ENCODE results near the gene B3GLCT.

B3GLCT gene

GRCh38 chr13:31224963-31225559 lies 25.3 kb downstream of the B3GLCT start:
- no peak for DNase-seq

DNA sequence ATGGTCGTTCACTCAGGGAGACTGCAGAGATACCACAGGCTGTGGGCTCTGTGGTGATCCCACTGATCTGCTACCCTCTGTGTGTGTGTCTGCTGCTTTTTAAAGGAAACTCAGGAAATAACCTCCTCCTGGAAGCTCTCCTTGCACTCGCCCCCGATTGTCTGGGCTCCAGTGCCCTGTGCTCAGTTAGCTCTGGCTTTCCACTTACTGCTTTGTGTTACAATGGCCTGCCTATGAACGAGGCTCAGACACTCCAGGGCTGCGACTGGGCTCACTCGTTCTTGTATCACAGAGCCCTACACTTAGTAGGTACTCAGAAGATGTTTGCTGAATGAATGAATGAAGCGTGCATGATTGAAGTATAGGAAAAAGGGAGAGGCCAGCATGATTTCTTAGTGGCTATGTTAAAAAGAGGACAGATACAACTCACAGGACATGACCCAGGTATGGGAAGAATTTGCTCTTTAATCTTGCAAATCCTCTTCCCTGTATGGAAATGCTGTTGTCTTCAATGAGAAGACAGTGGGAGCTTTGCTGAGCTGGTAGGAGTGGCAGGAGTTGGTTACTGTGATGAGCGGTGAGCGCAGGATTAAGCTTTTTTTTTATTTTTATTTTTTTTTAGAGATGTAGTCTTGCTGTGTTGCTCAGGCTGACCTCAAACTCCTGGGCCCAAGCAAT lies 26.4 kb downstream of the B3GLCT start:
- DNase-seq, result no peak

GRCh38 chr13:31227063-31227462 lies 27.3 kb downstream of the B3GLCT start:
- DNase-seq, result no peak

DNA sequence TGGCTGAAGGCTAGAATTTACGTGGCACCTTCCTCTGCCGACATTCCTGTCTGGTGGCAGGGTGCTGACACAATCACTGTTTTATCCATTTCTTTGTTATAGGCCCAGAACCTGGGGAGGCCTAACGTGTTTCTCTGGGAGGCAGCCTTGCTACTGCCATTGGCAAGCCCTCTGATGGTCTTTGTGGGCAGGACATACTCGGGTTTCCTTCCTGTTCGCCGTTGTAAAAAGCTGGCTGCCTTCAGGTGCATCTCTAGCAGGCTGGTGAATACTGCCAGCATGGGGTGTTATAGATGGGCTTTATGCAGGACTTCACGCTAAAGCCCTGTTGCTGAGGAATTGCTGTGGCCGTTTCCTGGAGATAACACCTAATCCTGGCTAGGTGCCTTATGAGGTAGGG lies 28.1 kb downstream of the B3GLCT start:
- no peak for DNase-seq

- DNase-seq, result no peak
Observed at GRCh38 chr13:31234729-31235128, 35.0 kb downstream of the B3GLCT start.

DNA sequence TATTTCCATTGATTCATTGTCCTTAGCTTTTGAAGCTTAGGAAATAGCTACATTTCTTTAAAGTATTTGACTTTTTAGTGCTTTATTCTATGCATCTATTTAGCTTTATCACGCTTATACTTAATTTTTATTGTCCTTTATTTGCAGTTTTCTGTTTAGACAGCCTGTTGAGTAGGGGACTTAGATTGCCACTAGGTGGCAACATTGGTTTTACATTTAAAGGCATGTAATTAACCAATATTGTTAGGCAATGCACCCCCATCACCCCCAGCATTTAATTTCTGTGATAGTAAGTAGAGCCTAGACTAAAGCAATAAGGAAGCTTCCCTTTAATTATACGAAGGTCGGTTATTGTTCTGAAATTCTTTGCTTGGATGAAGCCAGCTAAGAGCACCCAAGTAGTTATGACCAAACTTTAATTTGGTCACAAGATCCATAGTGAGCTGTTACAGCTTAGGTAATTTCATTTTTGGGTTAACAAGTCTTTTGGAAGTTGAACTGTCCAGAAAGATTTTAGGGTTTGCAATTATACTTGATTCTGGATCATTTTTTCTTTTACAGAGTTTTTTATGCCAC lies 36.5 kb downstream of the B3GLCT start:
- no peak for DNase-seq

DNA sequence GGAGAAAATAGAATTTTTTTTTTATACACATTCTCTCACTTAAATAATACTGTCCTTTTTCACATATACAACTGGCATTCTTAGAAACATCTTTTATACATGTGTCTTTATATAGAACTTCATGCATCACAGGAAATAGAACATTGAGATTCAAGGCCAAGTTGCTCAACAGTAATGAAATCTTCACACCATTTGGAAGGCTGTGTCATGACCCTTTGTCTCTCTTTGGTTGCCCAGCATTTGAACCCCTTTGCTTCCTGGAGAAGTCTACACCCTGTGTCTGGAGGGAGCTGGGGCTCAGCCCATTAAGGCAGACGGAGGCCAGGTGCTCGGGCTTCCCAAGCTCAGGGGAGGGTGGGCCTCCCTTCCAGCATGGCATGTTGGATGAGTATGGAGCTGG lies 41.1 kb downstream of the B3GLCT start:
- DNase-seq, result no peak

DNA sequence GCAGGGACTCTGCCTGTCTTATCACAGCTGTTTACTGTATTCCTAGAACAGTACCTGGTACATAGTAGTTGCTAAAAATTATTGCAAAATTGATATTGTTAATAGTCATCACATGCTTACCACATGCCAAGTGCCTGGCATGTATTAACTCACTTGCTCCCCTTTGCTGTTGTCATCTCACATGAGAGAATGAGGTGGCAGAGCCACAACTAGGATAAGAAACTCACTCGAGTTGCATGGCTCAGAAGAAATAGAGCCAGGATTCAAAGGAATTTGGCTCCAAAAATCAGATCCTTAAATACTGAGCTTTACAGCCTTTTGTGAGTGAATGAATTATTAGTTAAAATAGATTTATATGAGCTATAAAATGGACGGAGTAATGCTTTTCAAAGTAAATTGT lies 42.6 kb downstream of the B3GLCT start:
- DNase-seq, result no peak

- no peak for DNase-seq
Observed at GRCh38 chr13:31242916-31243315, 43.1 kb downstream of the B3GLCT start.

DNA sequence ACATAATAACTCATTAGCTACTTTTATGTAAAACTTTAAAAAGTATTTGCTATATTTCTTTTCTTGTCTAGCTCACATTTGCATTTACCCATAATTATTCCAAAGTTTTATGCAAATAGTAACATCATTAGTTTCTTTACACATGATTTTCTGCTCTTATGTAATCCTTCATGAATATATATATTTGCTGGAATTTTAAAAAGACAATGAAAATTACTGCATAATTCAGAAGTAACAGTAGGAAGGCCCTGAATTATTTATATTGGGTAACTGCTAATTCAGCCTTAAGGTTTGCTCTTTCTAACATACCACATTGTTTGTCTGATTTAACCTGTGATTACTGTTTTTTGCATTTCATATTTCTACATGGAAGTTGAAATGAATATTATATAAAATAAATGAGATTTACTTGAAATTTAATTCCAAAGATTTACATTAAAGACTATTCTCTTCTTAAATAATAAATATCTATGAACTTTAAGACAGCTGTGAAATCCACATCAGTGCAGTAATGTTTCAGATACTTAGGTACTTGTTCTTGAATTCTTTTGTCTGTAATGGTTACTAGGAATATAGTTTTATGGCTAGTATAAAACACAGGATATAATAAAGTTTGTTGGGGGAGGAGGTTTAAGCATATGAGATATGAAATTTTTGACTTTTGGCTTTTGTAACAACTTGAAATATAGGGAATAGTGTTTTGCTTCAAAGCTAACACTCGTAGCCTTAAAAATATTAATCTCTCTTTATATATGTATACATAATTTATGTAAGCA lies 46.0 kb downstream of the B3GLCT start:
- DNase-seq, result no peak

DNA sequence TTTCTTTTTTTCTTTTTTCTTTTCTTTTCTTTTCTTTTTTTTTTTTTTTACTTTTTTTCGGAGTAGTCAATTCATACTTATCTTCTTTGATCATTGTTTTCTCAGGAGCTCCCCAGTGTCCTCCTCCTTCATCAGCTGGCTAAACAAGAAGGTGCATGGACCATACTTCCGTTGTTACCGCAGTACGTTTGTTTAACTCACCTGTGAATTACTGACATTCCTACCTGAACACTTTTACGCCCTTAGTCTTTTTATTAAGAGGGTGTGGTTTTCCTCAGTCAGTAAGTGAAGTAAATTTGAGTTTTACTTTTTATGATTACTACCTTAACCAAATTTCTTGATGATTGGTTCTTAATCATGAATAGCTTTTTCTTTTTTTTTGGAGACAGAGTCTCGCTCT lies 47.1 kb downstream of the B3GLCT start:
- DNase-seq, result no peak

GRCh38 chr13:31248361-31248760 lies 48.6 kb downstream of the B3GLCT start:
- no peak for DNase-seq

DNA sequence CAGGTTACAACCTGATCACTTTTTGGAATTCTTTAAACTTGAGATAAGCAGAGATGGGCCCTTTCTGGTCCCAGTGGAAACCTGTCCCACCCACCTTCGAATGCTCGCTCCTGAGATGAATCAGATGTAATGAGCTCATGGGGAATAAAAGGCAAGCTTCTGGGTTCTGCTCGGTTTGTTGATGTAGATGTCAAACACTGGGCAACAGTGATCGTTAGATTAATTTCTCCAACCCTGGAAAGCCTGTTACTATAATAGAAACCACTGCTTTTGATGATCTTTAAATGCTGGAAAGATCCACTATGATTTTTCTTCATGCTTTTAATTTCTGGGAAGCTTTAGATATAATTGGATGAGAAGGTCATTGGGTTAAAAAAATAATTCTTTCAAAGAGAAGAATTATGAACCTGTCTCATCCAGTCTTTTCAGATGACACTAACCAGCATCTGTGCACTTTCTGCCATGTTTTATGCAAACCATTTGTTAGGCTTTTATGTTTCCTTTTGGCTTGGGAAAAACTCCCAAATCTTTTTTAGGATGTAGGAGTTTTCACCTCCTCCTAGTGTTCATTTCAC lies 49.3 kb downstream of the B3GLCT start:
- DNase-seq, result no peak

DNA sequence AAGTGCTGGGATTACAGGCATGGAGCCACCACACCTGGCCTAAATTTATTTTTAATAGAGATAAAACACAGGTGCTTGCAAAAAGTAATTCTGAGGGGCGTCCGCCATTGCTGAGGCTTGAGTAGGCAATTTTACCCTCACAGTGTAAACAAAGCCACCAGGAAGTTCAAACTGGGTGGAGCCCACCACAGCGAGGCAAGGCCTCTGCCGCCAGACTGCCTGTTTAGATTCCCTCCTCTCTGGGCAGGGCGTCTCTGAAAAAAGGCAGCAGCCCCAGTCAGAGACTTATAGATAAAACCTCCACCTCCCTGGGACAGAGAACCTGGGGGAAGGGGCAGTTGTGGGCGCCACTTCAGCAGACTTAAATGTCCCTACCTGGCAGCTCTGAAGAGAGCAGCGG lies 50.7 kb downstream of the B3GLCT start:
- no peak for DNase-seq

DNA sequence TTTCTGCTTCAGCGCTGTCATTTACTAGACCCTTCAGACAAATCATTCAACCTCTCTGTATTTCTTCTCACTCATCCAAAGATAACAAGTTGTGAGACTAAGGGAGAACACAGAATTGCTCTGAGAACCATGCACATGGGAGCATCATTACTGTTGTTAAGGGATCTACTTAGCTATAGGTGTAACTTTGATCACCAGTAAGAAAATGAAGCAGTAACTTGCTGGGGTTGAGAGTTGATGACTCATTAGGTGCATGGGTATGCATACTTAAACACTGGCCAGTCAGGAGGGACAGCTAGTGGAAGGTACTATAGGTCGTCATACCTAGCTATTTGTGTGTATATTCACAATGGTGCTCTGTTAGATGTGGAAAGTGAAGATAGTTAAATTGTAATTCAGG lies 61.5 kb downstream of the B3GLCT start:
- DNase-seq, result no peak

DNA sequence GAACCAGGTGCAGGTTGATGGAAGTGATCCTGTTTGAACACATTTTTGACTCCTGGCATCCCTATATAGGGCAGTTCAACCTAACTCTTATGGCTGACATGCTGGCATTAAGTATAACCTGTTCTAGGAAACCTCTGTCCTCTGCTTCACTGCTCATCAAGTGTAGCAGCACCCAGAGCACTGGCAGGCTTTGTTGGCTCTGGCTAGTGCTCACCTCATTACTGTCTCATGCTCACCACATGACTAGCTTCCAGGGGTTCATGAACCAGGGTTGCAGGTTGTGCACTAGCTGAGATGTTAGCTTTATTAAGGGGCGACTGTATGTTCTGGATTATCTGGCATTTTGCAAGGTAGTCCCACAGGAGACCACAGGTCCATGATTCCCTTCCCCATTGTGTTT lies 63.6 kb downstream of the B3GLCT start:
- no peak for DNase-seq

DNA sequence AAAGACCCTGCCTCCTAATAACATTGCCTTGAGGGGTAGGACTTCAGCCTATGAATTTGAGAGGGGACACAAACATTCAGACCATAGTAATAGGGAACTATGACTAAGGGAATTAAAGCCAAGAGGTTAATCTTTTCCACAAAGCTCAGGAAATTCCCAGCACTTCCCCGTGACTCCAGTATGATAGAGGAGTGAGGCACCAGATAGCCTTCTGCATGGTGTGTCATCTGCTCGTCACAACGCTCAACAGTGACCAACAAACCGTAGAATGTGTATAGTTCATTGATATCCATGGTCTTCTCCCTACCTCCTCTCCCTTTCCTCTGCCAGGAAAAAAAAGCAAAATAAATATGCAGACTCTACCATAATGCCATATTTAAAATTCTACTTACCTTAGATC lies 64.4 kb downstream of the B3GLCT start:
- no peak for DNase-seq

- no peak for DNase-seq
Observed at GRCh38 chr13:31267126-31267784, 67.5 kb downstream of the B3GLCT start.

GRCh38 chr13:31274390-31274789 lies 74.6 kb downstream of the B3GLCT start:
- DNase-seq, result no peak

DNA sequence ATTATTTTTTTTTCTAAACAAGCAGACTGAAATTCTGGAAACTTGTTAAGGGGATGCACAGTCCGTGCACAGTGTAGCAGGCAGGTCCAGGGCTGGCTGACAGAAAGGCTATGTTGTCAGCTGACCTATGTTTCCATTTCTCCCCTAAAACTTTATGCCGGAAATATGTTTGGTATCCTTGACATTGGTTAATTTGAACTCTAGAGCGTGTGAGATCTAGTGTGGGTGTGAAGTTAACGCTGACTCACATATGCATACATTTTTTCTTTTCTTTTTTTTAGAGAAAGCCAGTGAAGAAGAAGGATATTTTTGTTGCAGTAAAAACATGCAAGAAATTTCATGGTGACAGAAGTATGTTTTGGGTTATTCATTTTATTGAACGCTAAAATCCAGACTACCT lies 76.6 kb downstream of the B3GLCT start:
- DNase-seq, result no peak

- DNase-seq, result no peak
Observed at GRCh38 chr13:31278869-31279268, 79.1 kb downstream of the B3GLCT start.

DNA sequence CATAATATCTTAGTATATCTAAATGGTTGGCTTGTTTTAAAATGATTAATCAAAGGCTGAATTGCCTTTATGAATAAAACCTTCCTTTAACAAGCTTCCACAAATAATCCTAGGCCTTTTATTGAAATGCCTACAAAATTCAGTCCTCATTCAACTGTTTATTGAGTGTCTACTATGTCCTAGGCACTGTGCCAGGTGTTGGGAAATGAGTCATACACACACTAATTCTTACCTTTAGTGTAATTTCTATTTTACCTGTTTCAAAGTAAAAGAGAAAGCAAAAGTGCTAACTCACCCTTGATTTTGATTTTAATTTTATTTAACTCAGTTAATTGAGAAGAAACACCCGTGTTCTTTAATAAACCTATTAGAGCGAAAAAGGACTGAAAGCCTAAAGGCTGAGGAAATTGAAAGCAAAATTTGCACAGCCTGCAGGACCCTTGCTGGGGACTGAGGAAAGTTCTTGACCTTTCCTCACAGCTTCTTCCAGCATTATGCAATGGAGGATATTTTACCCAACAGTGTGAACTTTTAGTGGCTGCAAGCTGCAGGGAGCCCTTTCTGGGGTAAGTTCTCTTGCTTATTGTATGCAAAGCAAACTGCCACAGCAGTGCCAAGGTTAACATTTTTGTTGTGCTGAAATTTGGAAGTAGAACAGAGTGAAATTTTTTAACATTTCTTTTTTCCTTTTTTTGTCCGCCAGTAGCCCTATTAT lies 83.1 kb downstream of the B3GLCT start:
- DNase-seq, result no peak
